ENCODE results near the gene TEX13D.

TEX13D gene

DNA sequence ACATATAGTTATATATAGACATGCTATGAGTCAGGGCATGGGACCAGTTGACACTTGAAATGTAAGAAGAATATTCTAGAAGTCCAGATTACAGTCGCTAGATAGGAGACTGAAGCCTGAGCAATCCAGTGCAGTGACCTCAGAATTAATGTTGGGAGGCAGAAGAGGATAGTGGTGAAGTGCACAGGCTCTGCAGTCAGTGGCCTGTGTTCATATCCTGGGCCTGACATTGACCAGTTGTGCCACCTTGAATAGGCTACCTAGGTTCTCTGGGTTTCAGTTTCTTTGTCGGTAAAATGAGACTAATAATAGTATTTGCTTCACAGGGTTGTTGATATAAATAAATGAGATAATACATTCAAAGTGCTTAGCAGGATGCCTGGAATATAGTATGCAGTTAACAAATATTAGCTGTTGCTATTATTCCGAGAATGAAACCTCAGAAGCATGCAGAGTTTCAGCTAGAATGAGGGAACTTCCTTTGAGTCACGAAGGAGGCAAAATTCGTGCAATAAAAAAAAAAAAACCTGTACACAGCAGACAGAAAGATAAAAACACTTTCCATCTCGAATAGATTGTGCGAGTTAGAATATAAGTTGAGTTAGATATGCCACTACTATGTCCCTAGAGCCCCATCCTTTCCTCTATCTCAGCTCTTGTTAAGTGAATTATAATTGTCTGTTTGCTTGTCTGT, 9.9 kb downstream of the TEX13D start:
- in situ Hi-C loops (cut with MboI; ENCODE audit: low sequenced_read_pairs, unreplicated experiment) = no loop called here
- TF ChIP-seq, protein P1, sequence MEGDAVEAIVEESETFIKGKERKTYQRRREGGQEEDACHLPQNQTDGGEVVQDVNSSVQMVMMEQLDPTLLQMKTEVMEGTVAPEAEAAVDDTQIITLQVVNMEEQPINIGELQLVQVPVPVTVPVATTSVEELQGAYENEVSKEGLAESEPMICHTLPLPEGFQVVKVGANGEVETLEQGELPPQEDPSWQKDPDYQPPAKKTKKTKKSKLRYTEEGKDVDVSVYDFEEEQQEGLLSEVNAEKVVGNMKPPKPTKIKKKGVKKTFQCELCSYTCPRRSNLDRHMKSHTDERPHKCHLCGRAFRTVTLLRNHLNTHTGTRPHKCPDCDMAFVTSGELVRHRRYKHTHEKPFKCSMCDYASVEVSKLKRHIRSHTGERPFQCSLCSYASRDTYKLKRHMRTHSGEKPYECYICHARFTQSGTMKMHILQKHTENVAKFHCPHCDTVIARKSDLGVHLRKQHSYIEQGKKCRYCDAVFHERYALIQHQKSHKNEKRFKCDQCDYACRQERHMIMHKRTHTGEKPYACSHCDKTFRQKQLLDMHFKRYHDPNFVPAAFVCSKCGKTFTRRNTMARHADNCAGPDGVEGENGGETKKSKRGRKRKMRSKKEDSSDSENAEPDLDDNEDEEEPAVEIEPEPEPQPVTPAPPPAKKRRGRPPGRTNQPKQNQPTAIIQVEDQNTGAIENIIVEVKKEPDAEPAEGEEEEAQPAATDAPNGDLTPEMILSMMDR (IDR thresholded peaks at IDR 0.05; ENCODE audit: borderline replicate concordance, control extremely low read depth, extremely low read depth, insufficient read depth, missing control alignments) = no peak
- no peak for DNase-seq (ENCODE audit: low spot score)

DNA sequence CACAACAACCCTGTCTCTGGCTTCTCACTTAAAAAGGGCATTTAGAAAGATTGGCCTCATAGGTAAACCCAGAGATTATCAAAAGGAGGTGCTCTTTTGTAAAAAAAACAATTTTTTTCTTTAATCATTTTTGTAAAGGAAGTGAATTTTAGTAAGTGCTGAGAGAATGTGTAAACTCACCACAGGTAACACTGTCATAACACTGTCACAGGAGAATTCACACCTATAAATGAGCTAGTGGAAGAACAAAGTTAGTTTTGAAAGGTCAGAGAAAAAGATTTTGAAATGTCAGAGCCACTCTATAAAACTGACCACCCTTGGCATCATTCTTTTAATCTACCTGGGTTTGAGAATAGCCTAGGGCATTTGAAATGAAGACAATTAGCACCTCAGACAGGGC, 10.6 kb downstream of the TEX13D start:
- TF ChIP-seq, protein P1 (IDR thresholded peaks at IDR 0.05; ENCODE audit: borderline replicate concordance, control extremely low read depth, extremely low read depth, insufficient read depth, missing control alignments) = no peak
- no peak for DNase-seq (ENCODE audit: low spot score)
- in situ Hi-C loops (cut with MboI; ENCODE audit: low sequenced_read_pairs, unreplicated experiment) = no loop called here

DNA sequence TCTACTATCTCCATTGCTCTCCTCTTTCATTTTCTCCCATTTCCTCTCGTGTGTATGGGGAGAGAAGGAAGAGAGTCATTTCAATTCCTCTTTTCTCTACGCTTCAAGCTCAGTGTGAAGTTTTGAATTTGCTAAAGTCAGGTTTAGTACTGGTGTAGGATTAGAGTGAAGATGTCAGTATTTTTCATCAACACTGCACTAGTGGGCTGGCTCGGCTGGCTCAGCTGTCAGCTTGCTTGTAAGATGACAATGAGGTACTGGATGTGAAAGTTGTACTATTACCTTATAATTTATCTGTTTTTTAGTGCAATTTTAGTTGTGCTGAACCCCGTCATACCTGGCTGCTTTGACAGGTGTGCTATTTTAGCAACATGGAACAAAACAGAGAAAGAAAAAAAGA, 11.8 kb downstream of the TEX13D start:
- no peak for DNase-seq (ENCODE audit: low spot score)
- in situ Hi-C loops (cut with MboI; ENCODE audit: low sequenced_read_pairs, unreplicated experiment) = no loop called here
- TF ChIP-seq, protein P1 (IDR thresholded peaks at IDR 0.05; ENCODE audit: borderline replicate concordance, control extremely low read depth, extremely low read depth, insufficient read depth, missing control alignments) = no peak

DNA sequence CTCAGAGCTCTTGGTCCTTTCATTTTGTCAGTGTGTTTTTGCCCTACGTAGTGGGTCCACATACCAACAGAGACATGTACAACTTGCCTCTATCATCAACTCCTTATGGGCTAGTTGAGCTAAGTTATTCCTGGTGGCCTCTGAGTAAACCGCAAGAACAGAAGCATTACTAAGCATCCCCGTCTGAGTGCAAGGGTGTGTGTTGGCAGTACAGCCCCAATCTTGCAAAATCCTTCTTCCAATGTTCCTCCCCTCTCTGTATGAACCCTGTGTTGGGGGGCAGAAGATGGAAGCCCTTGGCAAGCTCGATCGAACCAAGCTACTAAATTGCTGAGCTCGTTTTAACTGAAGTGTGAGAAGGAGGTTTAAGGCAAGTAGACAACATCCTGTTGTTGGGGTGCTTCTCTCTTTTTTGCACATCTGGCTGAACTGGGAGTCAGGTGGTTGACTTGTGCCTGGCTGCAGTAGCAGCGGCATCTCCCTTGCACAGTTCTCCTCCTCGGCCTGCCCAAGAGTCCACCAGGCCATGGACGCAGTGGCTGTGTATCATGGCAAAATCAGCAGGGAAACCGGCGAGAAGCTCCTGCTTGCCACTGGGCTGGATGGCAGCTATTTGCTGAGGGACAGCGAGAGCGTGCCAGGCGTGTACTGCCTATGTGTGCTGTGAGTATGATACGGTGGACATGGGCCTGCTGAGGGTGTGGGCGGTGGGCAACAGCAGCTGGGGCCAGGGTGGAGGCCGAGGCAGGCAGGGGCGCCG, 13.8 kb downstream of the TEX13D start, which contains the start of gene SH2D1A:
TSS of gene SH2D1A (plus strand) at position 447 of the 760 bp plus-strand sequence. CDS start at position 527, 80 bp downstream.
- in situ Hi-C loops (cut with MboI; ENCODE audit: low sequenced_read_pairs, unreplicated experiment) = no loop called here
- DNase-seq (ENCODE audit: low spot score) = no peak

DNA sequence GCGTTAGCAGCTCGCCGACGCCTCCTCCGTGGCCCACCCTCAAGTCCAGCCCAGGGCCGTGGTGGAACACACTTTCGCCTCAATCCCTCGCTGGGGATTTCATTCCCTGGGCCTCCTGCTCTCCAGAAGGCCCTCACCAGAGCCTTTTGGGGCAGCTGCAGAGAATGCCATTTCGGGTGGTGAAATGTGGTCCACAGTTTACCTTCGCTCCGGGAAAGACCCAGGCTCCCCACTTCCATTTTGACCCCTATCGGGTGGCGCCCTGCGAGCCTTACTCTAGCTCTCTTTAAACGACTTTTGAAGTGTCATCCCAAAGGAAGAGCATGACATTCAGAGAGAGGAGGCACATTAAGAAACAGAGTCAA, 14.4 kb downstream of the TEX13D start:
- no peak for DNase-seq (ENCODE audit: low spot score)
- in situ Hi-C loops (cut with MboI; ENCODE audit: low sequenced_read_pairs, unreplicated experiment) = no loop called here
- TF ChIP-seq, protein P1 (IDR thresholded peaks at IDR 0.05; ENCODE audit: borderline replicate concordance, control extremely low read depth, extremely low read depth, insufficient read depth, missing control alignments) = no peak

More for the DNA sequence above, 13.8 kb downstream of the TEX13D start, which contains the start of gene SH2D1A:
- TF ChIP-seq, protein P1 (IDR thresholded peaks at IDR 0.05; ENCODE audit: borderline replicate concordance, control extremely low read depth, extremely low read depth, insufficient read depth, missing control alignments) = no peak

DNA sequence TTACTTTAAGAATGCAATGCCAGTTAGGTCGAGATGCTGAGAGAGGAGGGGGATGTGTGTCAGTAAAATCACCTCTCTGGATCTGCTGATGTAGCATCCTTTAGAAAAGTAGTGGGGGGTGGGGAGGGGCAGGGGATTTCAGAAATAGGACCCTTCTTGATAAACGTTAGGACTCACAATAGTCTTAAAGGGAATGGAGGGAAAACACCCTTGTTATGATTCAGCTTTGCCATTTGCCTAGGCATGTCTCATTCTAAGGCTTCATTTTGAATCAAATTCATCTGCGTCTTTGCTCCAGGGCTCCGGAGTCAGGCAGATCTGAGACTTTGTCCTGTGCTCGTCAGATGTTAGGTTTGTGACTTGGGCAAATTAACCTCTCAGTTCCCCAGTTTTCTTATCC, 14.8 kb downstream of the TEX13D start:
- TF ChIP-seq, protein P1 (IDR thresholded peaks at IDR 0.05; ENCODE audit: borderline replicate concordance, control extremely low read depth, extremely low read depth, insufficient read depth, missing control alignments) = no peak
- DNase-seq (ENCODE audit: low spot score) = no peak
- in situ Hi-C loops (cut with MboI; ENCODE audit: low sequenced_read_pairs, unreplicated experiment) = no loop called here

Data from GM13976 (cell line).